HepG2 (cell line): ENCODE measurements around the gene ENG.

Experiments used
- POLR2AphosphoS5 ChIP-seq: IDR thresholded peaks from 2 replicates; pipeline ENCODE4 v1.6.1; 2012; ENCODE audit warnings: low read depth, low read length
- SETDB1 ChIP-seq: sonication (generic); formaldehyde crosslinking; IDR thresholded peaks from 2 replicates; pipeline ENCODE4 v1.5.1; 2020; ENCODE audit warnings: missing genetic modification reagents, mild to moderate bottlenecking, borderline replicate concordance
- SOX5 ChIP-seq: IDR thresholded peaks from 2 replicates; pipeline ENCODE4 v1.6.1; 2016; ENCODE audit warnings: borderline replicate concordance
- ZNF253 ChIP-seq: sonication (generic); formaldehyde crosslinking; IDR thresholded peaks from 2 replicates; pipeline ENCODE4 v1.8.0; 2022; ENCODE audit warnings: mild to moderate bottlenecking, missing genetic modification reagents, borderline replicate concordance
- ZNF768 ChIP-seq: sonication (generic); formaldehyde crosslinking; IDR thresholded peaks from 2 replicates; pipeline ENCODE4 v1.4.0; 2020; ENCODE audit warnings: missing genetic modification reagents

DNA sequence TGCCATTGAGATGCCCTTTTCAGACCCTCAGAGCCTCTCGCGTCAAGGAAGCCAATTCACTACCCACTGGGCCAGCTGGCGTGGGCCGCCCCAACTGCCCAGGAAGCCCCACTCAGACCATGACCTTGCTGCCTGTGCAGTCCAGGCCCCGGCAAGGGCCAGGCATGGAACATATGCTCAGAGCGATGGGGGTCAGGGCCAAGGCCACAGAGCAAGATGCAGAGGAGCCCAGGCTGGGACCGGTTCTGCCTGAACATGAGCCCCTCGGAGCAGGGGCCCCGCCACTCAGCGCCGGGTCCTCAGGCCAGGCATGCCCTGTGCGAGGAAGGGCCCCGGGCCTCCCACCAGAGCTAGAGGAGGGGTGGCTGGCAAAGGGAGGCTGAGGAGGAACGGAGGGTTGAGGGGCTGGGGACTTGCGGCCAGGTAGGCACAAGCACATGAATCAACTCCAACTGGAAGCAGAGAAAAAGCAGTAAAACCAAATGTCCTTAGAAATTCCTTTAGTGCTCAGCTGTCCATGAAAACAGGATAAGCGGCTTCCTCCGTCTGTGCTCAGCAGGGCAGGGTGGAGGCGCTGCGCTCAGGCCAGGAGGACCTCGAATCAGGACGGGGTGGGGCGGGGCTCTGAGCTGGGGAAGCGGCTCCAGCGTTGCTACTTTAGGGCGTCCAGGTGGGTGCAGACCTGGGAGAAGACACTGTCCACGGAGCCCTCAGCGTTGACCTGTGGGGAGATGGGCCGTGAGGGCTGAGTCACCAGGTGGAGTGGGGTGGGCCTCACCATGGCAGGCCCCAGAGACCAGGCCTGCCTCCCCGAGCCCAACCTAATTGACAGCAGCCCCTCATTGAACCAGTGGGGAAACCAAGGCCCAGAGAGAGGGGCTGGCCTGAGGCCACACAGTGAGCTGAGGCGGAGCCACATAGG, 13.2 kb upstream of the ENG start:
- TF ChIP-seq SOX5 (CRISPR knock-in tag) (no peak), SETDB1 (no peak), ZNF253 (CRISPR knock-in tag) (no peak), POLR2AphosphoS5 (no peak), ZNF768 (CRISPR knock-in tag) (no peak)
